Measurements from ENCODE around the gene ODR4.

ODR4 gene

GRCh38 chr1:186421446-186421845, 45.8 kb downstream of the ODR4 start:
- no peaks in the 10 kb centered on the region for H3K27me3 ChIP-seq (ENCODE audit: insufficient read depth, low read length, poor library complexity)
- ATAC-seq (ENCODE audit: insufficient read depth, low read depth), result no peak
- no peaks in the 10 kb centered on the region for H3K79me2 ChIP-seq (ENCODE audit: insufficient read depth, low read length)
- no peak overlapping the region for H3K9ac ChIP-seq (ENCODE audit: low read depth, low read length)
- peaks cover 18% of the 10 kb centered on the region for H3K36me3 ChIP-seq (ENCODE audit: insufficient read depth, low read length)
- no peak overlapping the region for H3K27ac ChIP-seq (ENCODE audit: low read length)
- no peaks in the 10 kb centered on the region for H3K4me1 ChIP-seq (ENCODE audit: insufficient read depth, low read length)
- no peaks in the 10 kb centered on the region for H3K9me3 ChIP-seq (ENCODE audit: insufficient read depth, low read length, severe bottlenecking)
- no peak for DNase-seq
- H3K4me3 ChIP-seq (ENCODE audit: low read depth in 1 of 2, low read length in 2 of 2), result no peak overlapping the region
- no peak overlapping the region for H2AFZ ChIP-seq (ENCODE audit: low read depth, low read length)
- H4K20me1 ChIP-seq (ENCODE audit: insufficient read depth, low read length), result no peaks in the 10 kb centered on the region
- no peak overlapping the region for H3K4me2 ChIP-seq (ENCODE audit: insufficient read depth, low read length)
- no peak for TF ChIP-seq CTCF (IDR thresholded peaks at IDR 0.05; ENCODE audit: borderline replicate concordance, extremely low read depth, low read length, poor library complexity, severe bottlenecking)
- TF ChIP-seq EZH2 (IDR thresholded peaks at IDR 0.05; ENCODE audit: borderline replicate concordance, low read depth, low read length, severe bottlenecking), result no peak

GRCh38 chr1:186424539-186424938, 48.9 kb downstream of the ODR4 start:
- TF ChIP-seq EZH2 (IDR thresholded peaks at IDR 0.05; ENCODE audit: borderline replicate concordance, low read depth, low read length, severe bottlenecking), result no peak

GRCh38 chr1:186426118-186426517, 50.5 kb downstream of the ODR4 start:
- no peaks in the 10 kb centered on the region for H3K4me1 ChIP-seq (ENCODE audit: insufficient read depth, low read length)
- H3K27ac ChIP-seq (ENCODE audit: low read length), result no peak overlapping the region
- no peaks in the 10 kb centered on the region for H3K27me3 ChIP-seq (ENCODE audit: insufficient read depth, low read length, poor library complexity)
- H3K9me3 ChIP-seq (ENCODE audit: insufficient read depth, low read length, severe bottlenecking), result no peaks in the 10 kb centered on the region
- no peaks in the 10 kb centered on the region for H3K36me3 ChIP-seq (ENCODE audit: insufficient read depth, low read length)
- H2AFZ ChIP-seq (ENCODE audit: low read depth, low read length), result no peak overlapping the region
- no peak for ATAC-seq (ENCODE audit: insufficient read depth, low read depth)
- no peak overlapping the region for H3K4me3 ChIP-seq (ENCODE audit: low read depth in 1 of 2, low read length in 2 of 2)
- no peaks in the 10 kb centered on the region for H4K20me1 ChIP-seq (ENCODE audit: insufficient read depth, low read length)
- H3K4me2 ChIP-seq (ENCODE audit: insufficient read depth, low read length), result no peak overlapping the region
- no peak overlapping the region for H3K9ac ChIP-seq (ENCODE audit: low read depth, low read length)
- no peak for TF ChIP-seq EZH2 (IDR thresholded peaks at IDR 0.05; ENCODE audit: borderline replicate concordance, low read depth, low read length, severe bottlenecking)
- no peak for TF ChIP-seq CTCF (IDR thresholded peaks at IDR 0.05; ENCODE audit: borderline replicate concordance, extremely low read depth, low read length, poor library complexity, severe bottlenecking)
- no peaks in the 10 kb centered on the region for H3K79me2 ChIP-seq (ENCODE audit: insufficient read depth, low read length)
- no peak for DNase-seq

More at GRCh38 chr1:186424539-186424938, 48.9 kb downstream of the ODR4 start:
- no peaks in the 10 kb centered on the region for H4K20me1 ChIP-seq (ENCODE audit: insufficient read depth, low read length)
- H3K27ac ChIP-seq (ENCODE audit: low read length), result no peak overlapping the region
- ATAC-seq (ENCODE audit: insufficient read depth, low read depth) (no peak), DNase-seq (no peak)
- H3K79me2 ChIP-seq (ENCODE audit: insufficient read depth, low read length), result no peaks in the 10 kb centered on the region
- H3K9ac ChIP-seq (ENCODE audit: low read depth, low read length), result no peak overlapping the region
- H3K27me3 ChIP-seq (ENCODE audit: insufficient read depth, low read length, poor library complexity), result no peaks in the 10 kb centered on the region
- H3K9me3 ChIP-seq (ENCODE audit: insufficient read depth, low read length, severe bottlenecking), result no peaks in the 10 kb centered on the region
- no peak overlapping the region for H3K4me2 ChIP-seq (ENCODE audit: insufficient read depth, low read length)
- H3K36me3 ChIP-seq (ENCODE audit: insufficient read depth, low read length), result peaks cover 5% of the 10 kb centered on the region; the same call in 1 of the 2 replicates
- no peaks in the 10 kb centered on the region for H3K4me1 ChIP-seq (ENCODE audit: insufficient read depth, low read length)
- no peak overlapping the region for H3K4me3 ChIP-seq (ENCODE audit: low read depth in 1 of 2, low read length in 2 of 2)
- H2AFZ ChIP-seq (ENCODE audit: low read depth, low read length), result no peak overlapping the region

GRCh38 chr1:186429017-186429416, 53.4 kb downstream of the ODR4 start:
- DNase-seq (no peak), ATAC-seq (ENCODE audit: insufficient read depth, low read depth) (no peak)
- H3K4me2 ChIP-seq (ENCODE audit: insufficient read depth, low read length), result no peak overlapping the region
- H3K9ac ChIP-seq (ENCODE audit: low read depth, low read length), result no peak overlapping the region
- H4K20me1 ChIP-seq (ENCODE audit: insufficient read depth, low read length), result no peaks in the 10 kb centered on the region
- no peaks in the 10 kb centered on the region for H3K79me2 ChIP-seq (ENCODE audit: insufficient read depth, low read length)
- H3K27me3 ChIP-seq (ENCODE audit: insufficient read depth, low read length, poor library complexity), result no peaks in the 10 kb centered on the region
- no peak overlapping the region for H3K4me3 ChIP-seq (ENCODE audit: low read depth in 1 of 2, low read length in 2 of 2)
- H3K4me1 ChIP-seq (ENCODE audit: insufficient read depth, low read length), result no peaks in the 10 kb centered on the region
- no peak overlapping the region for H3K27ac ChIP-seq (ENCODE audit: low read length)
- no peaks in the 10 kb centered on the region for H3K9me3 ChIP-seq (ENCODE audit: insufficient read depth, low read length, severe bottlenecking)
- no peaks in the 10 kb centered on the region for H3K36me3 ChIP-seq (ENCODE audit: insufficient read depth, low read length)
- H2AFZ ChIP-seq (ENCODE audit: low read depth, low read length), result no peak overlapping the region
- TF ChIP-seq CTCF (IDR thresholded peaks at IDR 0.05; ENCODE audit: borderline replicate concordance, extremely low read depth, low read length, poor library complexity, severe bottlenecking), result no peak
- TF ChIP-seq EZH2 (IDR thresholded peaks at IDR 0.05; ENCODE audit: borderline replicate concordance, low read depth, low read length, severe bottlenecking), result no peak

All from DND-41 (cell line).